NCI-H2171 (cell line): ENCODE measurements around the gene NUBPL.
"Not testable (repeated sequence)": the region's sequence is repeated elsewhere in the genome, so short reads cannot be mapped to it uniquely, and the experiment has no call there.

Experiments
- DNase-seq: peaks from one replicate; lab custom pipeline; 2025; lab: John Stamatoyannopoulos, UW

Gene NUBPL

GRCh38 chr14:31677630-31678029 lies 116.4 kb downstream of the NUBPL start:
- DNase-seq, result no peak

- DNase-seq, result no peak
Measured at GRCh38 chr14:31678421-31679249, 117.4 kb downstream of the NUBPL start.

- DNase-seq, result no peak
Measured at GRCh38 chr14:31682768-31683167, 121.6 kb downstream of the NUBPL start.

GRCh38 chr14:31687726-31688125 lies 126.5 kb downstream of the NUBPL start:
- no peak for DNase-seq

- no peak for DNase-seq
Measured at GRCh38 chr14:31690056-31690455, 128.9 kb downstream of the NUBPL start.

- peak; percentile 54 for DNase-seq
Measured at GRCh38 chr14:31692376-31692781, 131.2 kb downstream of the NUBPL start.

- DNase-seq, result peak; percentile 4
Measured at GRCh38 chr14:31696378-31696777, 135.2 kb downstream of the NUBPL start.

GRCh38 chr14:31699809-31700208 lies 138.6 kb downstream of the NUBPL start:
- no peak for DNase-seq

- DNase-seq, result no peak
Measured at GRCh38 chr14:31700282-31701074, 139.3 kb downstream of the NUBPL start.

GRCh38 chr14:31702130-31702529 lies 140.9 kb downstream of the NUBPL start:
- no peak for DNase-seq

GRCh38 chr14:31703056-31703455 lies 141.9 kb downstream of the NUBPL start:
- no peak for DNase-seq

GRCh38 chr14:31705731-31706130 lies 144.5 kb downstream of the NUBPL start:
- no peak for DNase-seq

- not testable (repeated sequence) for DNase-seq
Measured at GRCh38 chr14:31708661-31709060, 147.5 kb downstream of the NUBPL start.

GRCh38 chr14:31712244-31713127 lies 151.3 kb downstream of the NUBPL start:
- no peak for DNase-seq

- DNase-seq, result no peak
Measured at GRCh38 chr14:31716208-31716607, 155.0 kb downstream of the NUBPL start.

GRCh38 chr14:31717294-31718085 lies 156.3 kb downstream of the NUBPL start:
- DNase-seq, result peak; percentile 35

- DNase-seq, result no peak
Measured at GRCh38 chr14:31718585-31718984, 157.4 kb downstream of the NUBPL start.

GRCh38 chr14:31718985-31719384 lies 157.8 kb downstream of the NUBPL start:
- DNase-seq, result no peak

- DNase-seq, result no peak
Measured at GRCh38 chr14:31726337-31726736, 165.1 kb downstream of the NUBPL start.

GRCh38 chr14:31727797-31728196 lies 166.6 kb downstream of the NUBPL start:
- no peak for DNase-seq

- DNase-seq, result no peak
Measured at GRCh38 chr14:31740688-31741087, 179.5 kb downstream of the NUBPL start.
